ENCODE results near the gene BEAN1. TPM values are rescaled to one million over a fixed set of nuclear protein-coding genes. Genes with fewer than 3 reads are reported as not detected.

The BEAN1 gene
- total RNA-seq, 1 experiment from 2014 or later, result 1.1 TPM

GRCh38 chr16:66387817-66388332 is 39.2 kb upstream of the BEAN1 start:
- no peak for DNase-seq (ENCODE audit: unreplicated experiment)
- no peaks in the 10 kb centered on the region for H3K36me3 Mint-ChIP-seq (ENCODE audit: insufficient read depth, unreplicated experiment)
- H3K9me3 Mint-ChIP-seq (ENCODE audit: unreplicated experiment), result no peaks in the 10 kb centered on the region
- no peak for TF ChIP-seq CTCF (IDR thresholded peaks at IDR 0.05; ENCODE audit: unreplicated experiment)
- intact Hi-C loops (cut with micrococcal nuclease), result no loop called here
- ChIA-PET CTCF (interaction anchor here (1.6 kb wide), 1 partner anchor 44 kb away, joined by 5 read pairs; no protein-coding TSS in a partner anchor), POLR2A (no interaction called here)
- no peaks in the 10 kb centered on the region for H3K27me3 Mint-ChIP-seq (ENCODE audit: insufficient read depth, unreplicated experiment)
- H3K27ac Mint-ChIP-seq (ENCODE audit: low read depth, unreplicated experiment), result no peak overlapping the region
- BruUV-seq (replicated peaks), result no TSS peak
- H3K4me1 Mint-ChIP-seq (ENCODE audit: insufficient read depth, unreplicated experiment), result peaks cover 11% of the 10 kb centered on the region
- no peak overlapping the region for H3K4me3 Mint-ChIP-seq (ENCODE audit: unreplicated experiment)

GRCh38 chr16:66388350-66389139 is 38.5 kb upstream of the BEAN1 start:
- no TSS peak for BruUV-seq (replicated peaks)
- no peaks in the 10 kb centered on the region for H3K36me3 Mint-ChIP-seq (ENCODE audit: insufficient read depth, unreplicated experiment)
- intact Hi-C loops (cut with micrococcal nuclease), result no loop called here
- POLR2A ChIA-PET, result no interaction called here
- no peak for TF ChIP-seq CTCF (IDR thresholded peaks at IDR 0.05; ENCODE audit: unreplicated experiment)
- peaks cover 4% of the 10 kb centered on the region for H3K4me1 Mint-ChIP-seq (ENCODE audit: insufficient read depth, unreplicated experiment)
- H3K9me3 Mint-ChIP-seq (ENCODE audit: unreplicated experiment), result no peaks in the 10 kb centered on the region
- CTCF ChIA-PET, result interaction anchor here (0.9 to 1.9 kb wide), 4 partner anchors 17 to 45 kb away, joined by 3 to 8 read pairs (median 6); no protein-coding TSS in a partner anchor
- no peaks in the 10 kb centered on the region for H3K27me3 Mint-ChIP-seq (ENCODE audit: insufficient read depth, unreplicated experiment)
- no peak overlapping the region for H3K27ac Mint-ChIP-seq (ENCODE audit: low read depth, unreplicated experiment)
- H3K4me3 Mint-ChIP-seq (ENCODE audit: unreplicated experiment), result no peak overlapping the region
- no peak for DNase-seq (ENCODE audit: unreplicated experiment)

GRCh38 chr16:66389256-66390176 is 37.6 kb upstream of the BEAN1 start:
- intact Hi-C loops (cut with micrococcal nuclease), result no loop called here
- H3K4me3 Mint-ChIP-seq (ENCODE audit: unreplicated experiment), result no peak overlapping the region
- no peak overlapping the region for H3K27ac Mint-ChIP-seq (ENCODE audit: low read depth, unreplicated experiment)
- CTCF ChIA-PET, result interaction anchor here (0.6 to 1.9 kb wide), 6 partner anchors 16 to 96 kb away, joined by 3 to 8 read pairs (median 4); no protein-coding TSS in a partner anchor
- H3K36me3 Mint-ChIP-seq (ENCODE audit: insufficient read depth, unreplicated experiment), result no peaks in the 10 kb centered on the region
- no peaks in the 10 kb centered on the region for H3K9me3 Mint-ChIP-seq (ENCODE audit: unreplicated experiment)
- BruUV-seq (replicated peaks), result no TSS peak
- no peaks in the 10 kb centered on the region for H3K27me3 Mint-ChIP-seq (ENCODE audit: insufficient read depth, unreplicated experiment)
- DNase-seq (ENCODE audit: unreplicated experiment), result no peak
- H3K4me1 Mint-ChIP-seq (ENCODE audit: insufficient read depth, unreplicated experiment), result no peaks in the 10 kb centered on the region
- TF ChIP-seq CTCF (IDR thresholded peaks at IDR 0.05; ENCODE audit: unreplicated experiment), result no peak
- POLR2A ChIA-PET, result interaction anchor here (0.6 kb wide), 1 partner anchor 33 kb away, joined by 3 read pairs; no protein-coding TSS in a partner anchor
